RPMI7951 (cell line): Measurements from ENCODE around the gene CYB561D1. TPM values are rescaled to one million over a fixed set of nuclear protein-coding genes. Genes with fewer than 3 reads are reported as not detected.

Source experiments
- DNase-seq: peaks from one replicate; pipeline ENCODE4 v3.0.0-alpha.2; 2012; ENCODE audit warnings: low read depth
- total RNA-seq: library from RNA; depleted of rRNA; stranded (reverse); fragments of >200 nt; shearing (Covaris generic); gene quantifications from 2 replicates; pipeline ENCODE4 v1.2.3, GENCODE V29; 2014

CYB561D1 gene
- total RNA-seq, 1 experiment from 2014 or later, result 4.0 TPM

- DNase-seq, result no peak
These were observed 12.2 kb upstream of the CYB561D1 start for GRCh38 chr1:109481646-109482045.

GRCh38 chr1:109482242-109482641, 11.7 kb upstream of the CYB561D1 start:
- DNase-seq, result no peak

DNA sequence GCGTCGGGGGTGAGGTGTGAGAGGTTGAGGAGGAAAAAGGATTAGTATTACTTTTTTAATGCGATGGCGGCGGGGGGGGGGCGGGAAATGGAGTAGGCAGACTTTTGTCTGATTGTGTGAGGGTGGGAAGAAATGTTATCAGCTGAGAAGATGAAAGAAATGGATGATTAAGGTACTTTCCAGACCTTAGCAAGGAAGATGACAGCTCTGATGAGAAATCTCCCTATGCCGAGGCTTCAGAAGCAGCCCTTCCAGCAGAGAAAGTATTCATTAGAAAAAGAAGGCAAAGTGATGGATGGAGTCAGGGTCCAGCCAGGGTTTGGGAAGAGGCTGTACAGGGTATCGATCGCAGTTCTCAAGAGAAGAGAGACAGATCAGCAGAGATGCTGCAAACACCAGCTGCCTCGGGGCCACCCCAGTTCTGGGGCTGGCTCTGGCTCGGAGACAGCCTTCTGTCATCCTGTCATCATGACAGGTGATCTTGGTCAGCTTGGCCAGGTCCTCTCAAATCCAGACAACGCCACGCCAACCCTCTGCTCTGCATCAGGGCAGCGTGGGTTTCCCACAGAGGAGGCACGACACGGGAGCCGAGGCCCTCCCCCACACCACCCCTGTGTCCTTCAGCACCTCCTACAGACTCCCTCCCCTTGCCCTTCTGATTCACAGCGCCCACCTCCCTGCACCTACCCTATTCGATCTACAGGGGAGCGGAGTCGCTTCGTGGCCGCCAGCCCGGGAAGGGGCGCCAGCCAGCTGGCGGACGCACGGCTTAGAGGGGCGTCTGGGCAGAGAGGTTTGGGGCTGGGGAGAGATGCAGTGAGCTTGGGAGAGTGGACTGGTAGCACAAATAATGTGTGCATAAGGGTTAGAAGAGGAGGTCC, 10.9 kb upstream of the CYB561D1 start:
- peak; percentile 18 for DNase-seq

DNA sequence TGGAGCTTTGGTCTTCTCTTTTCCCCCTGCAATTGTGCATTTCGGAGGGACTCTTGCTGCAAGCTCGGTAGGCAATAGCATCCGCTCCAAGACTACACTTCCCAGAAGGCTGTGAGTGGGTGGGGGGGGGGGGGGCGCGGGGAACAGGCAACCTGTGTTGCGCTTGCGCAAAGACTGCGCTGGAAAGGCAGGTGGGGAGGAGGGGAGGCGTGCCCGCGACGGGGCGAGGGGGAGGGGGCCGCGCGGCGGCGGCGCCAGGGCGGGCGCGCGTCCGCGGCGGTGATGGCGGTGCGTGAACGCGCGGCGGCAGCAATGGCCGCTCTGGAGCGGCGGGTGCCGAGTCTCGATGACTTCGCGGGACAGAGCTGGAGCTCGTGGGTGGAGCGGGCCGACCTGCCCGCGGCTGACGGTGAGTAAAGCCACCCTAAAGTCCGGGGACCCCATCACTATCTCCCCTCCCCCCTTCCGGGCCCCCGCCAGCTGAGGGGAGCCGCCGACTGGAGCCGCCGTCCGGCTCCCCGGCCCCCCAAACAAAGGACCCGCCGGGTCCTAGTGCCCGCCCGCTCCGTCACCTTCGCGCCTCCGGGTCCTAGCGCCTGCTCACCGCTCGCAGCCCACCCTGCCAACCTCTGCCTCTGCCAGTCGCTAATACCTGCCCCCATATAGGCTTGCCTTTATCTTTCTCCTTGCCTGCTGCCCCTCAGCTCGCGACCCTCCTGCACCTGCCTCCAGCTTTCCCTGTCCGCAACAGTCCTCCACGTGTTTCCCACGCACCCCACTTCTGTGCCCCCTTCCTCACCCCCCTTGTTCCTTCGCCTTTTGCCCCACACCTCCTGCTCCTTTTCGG, 10.0 kb upstream of the CYB561D1 start, which contains the start of gene ATXN7L2:
TSS of gene ATXN7L2 (plus strand) at position 234 of the 847 bp plus-strand sequence. CDS start at position 283, 49 bp downstream.
- DNase-seq, result peak; percentile 87

GRCh38 chr1:109484519-109484975, 9.3 kb upstream of the CYB561D1 start:
- DNase-seq, result no peak

DNA sequence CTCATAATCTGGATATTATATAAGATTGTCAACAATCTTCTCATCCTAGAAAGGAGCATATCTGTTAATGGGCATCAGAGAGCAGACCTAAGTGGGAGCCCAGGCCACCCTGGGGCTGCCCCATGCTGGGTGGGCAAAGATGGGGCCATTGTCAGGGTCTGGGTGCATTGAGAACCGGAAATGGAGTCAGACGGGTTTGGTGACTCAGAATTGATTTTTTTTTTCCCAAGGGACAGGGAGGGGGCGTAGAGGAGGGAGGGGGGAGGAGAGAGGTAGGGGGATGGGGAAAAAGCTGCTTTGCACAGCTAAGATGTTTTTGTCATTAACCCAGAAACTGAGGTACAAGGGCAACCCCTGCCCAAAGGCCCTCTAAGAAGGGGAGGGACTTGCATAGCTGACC, 8.9 kb upstream of the CYB561D1 start:
- DNase-seq, result no peak

- DNase-seq, result no peak
These were observed 6.6 kb upstream of the CYB561D1 start for GRCh38 chr1:109487261-109487660.

DNA sequence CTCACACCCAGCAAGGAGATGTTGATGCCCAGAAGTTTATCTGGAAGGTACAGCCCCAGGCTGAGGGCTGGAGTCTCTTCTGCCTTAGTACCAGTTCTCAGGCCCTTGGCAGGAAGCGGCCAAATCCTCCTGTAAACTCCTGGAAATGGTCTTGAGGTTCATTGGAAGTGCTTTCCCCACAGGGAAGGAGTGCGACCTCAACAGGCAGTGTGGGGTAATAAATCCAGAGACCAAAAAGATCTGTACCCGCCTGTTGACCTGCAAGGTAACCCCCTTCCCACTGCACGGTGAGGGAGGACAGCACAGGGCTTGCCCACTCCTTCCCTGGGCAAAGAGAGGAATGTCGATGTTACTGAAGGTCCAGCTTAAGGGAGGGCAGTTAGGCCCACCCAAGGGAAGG, 5.7 kb upstream of the CYB561D1 start:
- no peak for DNase-seq

DNA sequence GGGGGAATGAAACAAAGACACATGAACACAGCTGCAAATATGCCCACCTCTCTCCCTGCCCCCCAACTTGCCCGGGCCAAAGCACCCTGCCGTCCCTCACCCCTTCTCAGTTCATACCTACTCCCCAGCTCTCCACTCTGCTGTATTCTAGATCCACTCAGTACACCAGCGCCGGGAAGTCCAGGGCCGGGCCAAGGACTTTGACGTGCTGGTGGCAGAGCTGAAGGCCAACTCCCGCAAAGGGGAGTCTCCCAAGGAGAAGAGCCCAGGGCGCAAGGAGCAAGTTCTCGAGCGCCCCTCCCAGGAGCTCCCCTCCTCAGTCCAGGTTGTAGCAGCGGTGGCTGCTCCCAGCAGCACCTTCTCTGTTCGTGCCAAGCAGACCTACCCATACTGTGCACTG, 5.2 kb upstream of the CYB561D1 start:
- no peak for DNase-seq

GRCh38 chr1:109490029-109490933, 3.6 kb upstream of the CYB561D1 start:
- DNase-seq, result peak; percentile 62

DNA sequence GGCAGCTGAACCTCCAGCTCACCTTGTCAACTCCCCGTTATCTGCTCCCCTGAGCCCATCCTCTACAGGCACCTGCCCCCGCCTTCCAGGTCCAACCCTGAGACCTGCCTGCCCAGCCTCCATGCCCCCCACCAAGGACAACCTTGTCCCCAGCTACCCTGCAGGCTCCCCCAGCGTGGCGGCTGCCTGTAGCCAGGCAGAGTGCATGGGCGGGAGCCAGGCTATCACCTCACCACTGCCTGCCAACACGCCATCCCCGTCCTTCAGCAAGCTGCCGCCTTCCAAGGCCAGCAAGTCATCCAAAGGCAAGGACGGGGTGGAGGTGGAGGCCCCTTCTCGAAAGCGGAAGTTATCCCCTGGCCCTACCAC, 3.0 kb upstream of the CYB561D1 start:
- DNase-seq, result no peak

- no peak for DNase-seq
These were observed 2.5 kb upstream of the CYB561D1 start for GRCh38 chr1:109491372-109491771.

DNA sequence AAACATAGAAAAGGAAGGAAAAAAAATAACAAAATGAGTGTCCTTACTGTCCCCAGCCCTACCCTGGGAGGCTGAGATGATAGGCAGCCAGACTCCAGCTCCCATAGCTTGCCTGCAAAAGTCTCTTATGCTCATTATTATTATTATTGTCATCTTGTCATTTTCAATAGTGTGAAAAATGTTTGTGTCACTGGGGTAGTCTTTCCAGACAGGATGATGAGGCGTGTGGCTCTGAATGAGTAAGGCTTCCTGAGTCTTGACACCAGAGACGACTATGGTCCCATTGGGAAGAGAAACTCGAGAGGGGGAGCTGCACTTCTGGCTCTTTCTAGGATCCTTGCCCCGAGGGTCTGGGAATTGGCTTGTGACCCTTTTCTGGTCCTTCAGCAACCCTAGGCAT, 1.1 kb upstream of the CYB561D1 start:
- no peak for DNase-seq

DNA sequence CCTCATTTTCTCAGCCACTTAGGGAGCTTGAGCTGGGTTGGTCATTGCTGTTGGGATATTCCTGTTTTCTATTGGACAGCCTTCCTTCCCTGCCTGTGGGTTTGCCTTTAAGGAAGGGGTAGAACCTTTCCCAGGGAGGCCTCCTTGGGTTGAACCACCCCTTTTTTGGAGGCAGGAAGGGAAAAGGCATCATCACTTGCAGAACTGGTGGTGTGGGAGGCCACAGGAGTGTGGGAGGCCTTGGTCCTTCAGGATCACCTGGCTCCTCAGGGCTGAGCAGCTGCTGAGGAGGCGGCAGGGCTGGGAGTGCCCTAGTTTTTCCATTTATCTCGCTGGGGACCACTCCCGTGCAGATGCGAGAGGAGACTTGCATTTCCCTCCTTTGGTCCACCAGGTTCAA, 667 bp upstream of the CYB561D1 start:
- peak; percentile 35 for DNase-seq

DNA sequence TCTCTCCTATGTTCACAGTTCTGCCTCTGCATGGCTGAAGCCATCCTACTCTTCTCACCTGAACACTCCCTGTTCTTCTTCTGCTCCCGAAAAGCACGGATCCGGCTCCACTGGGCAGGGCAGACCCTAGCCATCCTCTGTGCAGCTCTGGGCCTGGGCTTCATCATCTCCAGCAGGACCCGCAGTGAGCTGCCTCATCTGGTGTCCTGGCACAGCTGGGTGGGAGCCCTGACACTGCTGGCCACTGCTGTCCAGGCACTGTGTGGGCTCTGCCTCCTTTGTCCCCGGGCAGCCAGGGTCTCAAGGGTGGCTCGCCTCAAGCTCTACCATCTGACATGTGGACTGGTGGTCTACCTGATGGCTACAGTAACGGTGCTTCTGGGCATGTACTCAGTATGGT, 1.8 kb downstream of the CYB561D1 start:
- no peak for DNase-seq

- DNase-seq, result no peak
These were observed 3.7 kb downstream of the CYB561D1 start for GRCh38 chr1:109497449-109498160.

GRCh38 chr1:109498161-109498801, 4.4 kb downstream of the CYB561D1 start:
- peak; percentile 42 for DNase-seq

DNA sequence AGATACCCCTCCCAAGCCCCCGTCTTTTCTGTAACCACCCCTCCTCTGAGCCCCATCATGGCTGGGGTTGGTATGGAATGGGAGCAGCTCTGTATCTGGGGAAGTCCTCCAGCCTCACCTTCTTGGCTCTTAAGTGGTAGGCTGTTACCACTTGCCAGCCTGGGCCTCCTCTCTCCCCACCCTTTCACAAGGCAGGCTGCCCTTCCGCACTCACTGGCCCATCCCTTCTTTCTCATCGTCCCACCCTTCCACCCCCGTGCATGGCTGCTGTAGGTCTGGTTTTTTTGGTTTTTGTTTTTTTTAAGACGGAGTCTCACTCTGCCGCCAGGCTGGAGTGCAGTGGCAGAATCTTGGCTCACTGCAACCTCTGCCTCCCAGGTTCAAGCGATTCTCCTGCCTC, 5.2 kb downstream of the CYB561D1 start:
- no peak for DNase-seq

DNA sequence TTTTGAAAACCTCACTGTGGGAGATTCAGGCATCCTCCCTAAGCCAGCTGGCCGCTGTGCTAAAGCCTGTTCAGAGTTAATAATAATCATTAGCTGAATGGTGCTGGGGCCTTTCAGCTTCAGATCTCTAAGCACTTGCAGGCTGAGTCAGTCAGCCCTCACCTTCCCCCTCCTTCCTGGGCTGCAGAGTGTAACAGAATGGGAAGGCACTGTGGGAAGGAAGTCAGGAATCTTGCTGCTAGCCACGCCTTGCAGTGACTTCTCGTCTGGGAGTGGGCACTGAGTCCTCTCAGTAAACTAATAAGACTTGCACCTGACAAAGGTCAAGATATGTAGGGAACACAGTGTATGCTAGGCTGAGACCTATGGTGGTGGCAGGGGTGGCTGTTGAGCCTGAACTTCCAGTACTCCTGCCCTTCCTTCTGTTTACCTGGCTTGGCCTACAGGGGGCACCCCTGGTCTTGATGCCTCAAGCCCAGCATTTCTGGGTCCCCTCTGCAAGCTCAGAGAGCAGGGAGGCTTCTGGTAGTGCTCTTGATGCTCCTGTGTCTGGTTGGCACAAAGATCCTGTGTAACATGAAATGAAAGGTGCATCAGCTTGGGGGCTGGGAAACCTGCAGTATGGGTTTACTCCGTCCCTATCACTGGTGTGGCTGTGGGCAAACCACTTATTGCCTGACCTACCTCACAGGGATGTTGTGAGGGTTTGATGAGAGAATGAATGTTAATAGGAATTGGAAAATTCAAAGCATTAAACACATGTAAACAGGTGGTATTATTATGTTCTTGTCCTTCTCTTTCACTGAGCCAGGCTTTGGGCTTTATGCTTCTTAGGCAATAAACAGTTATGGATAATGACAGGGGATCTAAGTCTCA, 6.0 kb downstream of the CYB561D1 start:
- no peak for DNase-seq
